Fibroblast of skin of right quadriceps (primary cell): ENCODE results near the gene TRIM71.

Experiments
- DNase-seq: peaks from one replicate; pipeline ENCODE4 v3.0.0-alpha.2; 2013

TRIM71 gene

DNA sequence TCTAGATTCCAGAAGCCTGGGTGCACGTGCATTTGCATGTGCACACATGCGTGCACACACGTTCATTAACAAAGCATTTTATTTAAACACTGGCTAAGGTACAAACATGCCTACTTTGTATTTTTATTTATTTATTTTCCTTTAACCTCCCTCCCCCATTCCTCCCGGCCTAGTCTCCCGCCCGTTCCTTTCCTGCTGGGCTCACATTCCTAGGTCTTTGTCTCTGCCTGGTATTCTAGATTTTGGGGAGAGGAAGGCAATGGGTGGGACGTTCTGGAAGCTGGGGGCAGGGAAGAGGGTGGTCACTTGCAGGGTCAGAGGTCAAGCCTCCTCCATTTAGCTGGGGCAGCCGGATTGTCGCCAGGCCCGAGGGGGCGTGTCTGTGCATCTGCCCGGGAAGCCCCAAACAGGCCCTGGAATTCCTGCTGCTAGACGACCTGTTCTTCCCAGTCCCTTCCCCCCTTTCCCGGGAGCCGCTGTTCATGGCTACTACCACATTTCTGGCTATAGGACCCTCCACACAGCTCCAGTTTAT, 51.8 kb downstream of the TRIM71 start:
- DNase-seq: no peak

DNA sequence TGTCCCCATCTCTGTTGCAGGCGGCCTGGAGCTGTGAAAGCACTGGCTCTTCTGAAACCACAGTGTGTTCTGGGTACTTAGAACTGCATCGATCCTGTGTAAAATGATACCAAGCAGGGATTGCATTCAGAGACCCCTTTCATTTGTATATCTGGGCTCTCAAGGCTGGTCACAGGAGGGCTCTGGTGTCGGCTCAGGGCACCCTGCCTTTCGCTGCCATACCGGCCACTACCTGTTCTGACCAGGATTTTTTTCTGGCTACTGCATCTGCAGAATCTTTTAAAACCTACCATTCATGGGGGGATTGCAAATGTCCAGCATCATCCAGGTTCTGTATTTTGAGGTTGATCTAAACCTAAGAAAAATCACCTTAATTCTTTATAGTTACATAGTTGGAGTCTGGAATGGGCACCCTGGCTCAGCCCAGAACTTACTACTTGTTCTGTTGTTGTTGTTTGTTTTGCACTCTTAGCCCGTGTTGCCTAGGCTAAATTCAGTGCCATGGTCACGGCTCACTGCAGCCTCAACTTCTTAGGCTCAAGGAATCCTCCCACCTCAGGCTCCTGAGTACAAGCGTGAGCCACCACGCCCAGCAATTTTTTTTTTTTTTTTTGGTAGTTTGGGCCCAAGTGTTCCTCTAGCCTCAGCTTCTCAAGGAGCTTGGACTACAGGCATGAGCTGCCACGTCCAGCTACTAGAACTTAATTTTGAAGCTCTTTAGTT, 52.7 kb downstream of the TRIM71 start:
- no peak for DNase-seq

DNA sequence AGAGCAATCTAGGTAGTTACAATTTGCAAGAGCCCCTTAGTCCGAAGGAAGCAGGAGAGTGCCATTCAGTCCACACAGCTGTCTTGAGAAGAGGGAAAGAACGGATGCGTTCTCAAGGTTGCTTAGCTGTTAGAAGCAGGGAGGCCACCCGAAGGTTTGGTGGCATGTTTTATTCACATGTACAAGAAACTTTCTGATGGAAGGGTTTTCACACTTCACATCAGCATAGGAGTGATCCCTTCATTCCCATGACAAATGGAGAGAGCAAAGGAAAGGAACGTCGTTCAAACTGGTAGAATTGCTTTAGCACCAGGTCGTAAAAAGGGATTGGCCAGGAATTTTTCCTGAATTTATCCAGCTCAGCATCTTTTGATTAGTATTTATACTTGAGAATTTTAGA, 53.5 kb downstream of the TRIM71 start:
- DNase-seq: no peak

DNA sequence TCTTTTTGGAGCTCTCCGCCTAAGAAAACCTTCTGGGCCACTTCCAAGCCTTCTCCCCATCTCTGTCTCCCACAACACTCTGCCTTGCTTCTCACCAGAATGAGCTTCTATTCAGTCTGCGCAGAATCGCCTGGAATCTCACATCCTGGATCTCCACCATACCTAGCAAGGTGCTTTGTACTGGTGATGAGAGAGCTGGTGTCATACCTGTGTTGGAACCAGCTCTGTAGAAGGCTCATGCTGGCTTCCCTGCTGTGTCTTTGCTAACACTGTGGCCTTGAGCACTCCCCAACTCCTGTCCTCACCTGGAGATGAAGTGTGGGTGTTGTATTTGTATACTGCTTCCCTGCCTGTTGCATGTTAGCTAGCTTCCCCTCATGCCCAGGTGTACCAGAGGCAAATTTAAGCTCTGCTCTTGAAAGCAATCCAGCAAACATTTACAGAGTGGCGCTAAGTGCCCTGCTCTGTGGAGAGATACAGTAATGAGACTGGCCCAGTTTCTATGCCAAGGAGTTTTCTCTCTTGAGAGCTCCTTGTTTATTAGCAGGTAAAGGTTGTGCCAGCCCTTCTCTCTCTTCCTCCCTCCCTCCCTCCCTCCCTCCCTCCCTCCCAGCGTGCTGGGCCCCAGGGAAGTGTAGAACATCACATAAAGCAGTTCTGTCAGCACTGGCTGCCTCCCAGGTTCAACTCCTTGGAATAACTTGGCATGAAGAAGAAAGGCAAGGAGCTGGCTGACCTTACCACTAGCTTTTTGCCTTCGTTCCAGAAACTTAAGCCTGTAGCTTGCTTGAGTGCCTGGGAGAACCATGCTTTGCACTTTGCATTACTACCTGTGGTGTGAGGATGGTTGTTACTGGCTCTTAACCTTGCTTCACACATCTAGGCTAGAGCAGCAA, 54.9 kb downstream of the TRIM71 start:
- DNase-seq: peak; percentile 46

DNA sequence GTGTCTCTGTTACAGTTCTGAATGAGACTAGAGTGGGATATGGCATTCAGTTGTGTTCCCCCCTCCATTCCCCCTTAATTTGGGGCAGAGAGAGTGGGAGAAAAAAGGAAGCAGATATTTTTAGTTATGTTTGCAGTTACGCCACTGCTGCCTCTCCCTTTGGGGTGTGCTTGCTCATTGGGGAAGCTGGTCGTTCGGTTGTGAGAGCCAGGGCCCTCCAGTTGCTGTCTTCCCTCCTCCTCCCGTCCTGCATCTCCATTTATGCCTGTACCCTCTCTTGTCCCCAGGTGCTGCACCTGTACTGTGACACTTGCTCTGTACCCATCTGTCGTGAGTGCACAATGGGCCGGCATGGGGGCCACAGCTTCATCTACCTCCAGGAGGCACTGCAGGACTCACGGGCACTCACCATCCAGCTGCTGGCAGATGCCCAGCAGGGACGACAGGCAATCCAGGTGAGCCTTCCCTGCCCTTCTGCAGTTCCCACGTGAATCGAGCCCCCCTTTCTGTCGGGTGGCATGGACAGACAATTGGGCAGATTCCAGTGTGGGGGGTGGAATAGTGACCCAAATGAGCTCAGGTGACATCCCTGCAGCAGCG, 55.8 kb downstream of the TRIM71 start:
- no peak for DNase-seq

DNA sequence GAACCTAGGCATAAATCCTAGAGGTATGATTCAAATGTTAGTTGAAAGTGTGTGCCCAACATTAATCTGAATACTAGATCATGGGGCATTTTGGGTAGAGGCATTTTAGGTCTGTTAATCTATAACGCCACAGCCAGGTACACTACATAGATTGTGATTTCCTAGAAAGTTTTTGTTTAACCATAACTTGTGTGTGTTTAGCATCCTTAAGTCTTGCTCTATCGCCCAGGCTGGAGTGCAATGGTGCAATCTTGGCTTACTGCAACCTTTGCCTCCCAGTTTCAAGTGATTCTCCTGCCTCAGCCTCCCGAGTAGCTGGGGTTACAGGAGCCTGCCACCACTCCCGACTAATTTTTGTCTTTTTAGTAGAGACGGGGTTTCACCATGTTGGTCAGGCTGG, 59.1 kb downstream of the TRIM71 start:
- no peak for DNase-seq

DNA sequence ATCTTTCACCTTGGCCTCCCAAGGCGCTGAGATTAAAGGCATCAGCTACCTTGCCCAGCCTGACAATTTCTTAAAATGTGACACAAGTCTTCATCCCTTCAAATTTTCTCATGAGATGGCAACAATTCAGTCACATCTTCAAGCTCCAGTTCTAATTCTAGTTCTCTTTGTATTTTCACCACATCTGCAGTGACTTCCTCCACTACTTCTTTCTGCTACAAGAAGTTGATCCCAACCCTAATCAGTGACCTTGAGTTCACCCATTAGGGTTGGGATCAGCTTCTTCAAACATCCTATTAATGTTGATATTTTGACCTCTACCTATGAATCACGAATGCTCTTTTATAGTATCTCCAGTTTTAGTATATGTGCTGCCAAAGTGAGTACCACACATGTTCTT, 59.8 kb downstream of the TRIM71 start:
- no peak for DNase-seq

DNA sequence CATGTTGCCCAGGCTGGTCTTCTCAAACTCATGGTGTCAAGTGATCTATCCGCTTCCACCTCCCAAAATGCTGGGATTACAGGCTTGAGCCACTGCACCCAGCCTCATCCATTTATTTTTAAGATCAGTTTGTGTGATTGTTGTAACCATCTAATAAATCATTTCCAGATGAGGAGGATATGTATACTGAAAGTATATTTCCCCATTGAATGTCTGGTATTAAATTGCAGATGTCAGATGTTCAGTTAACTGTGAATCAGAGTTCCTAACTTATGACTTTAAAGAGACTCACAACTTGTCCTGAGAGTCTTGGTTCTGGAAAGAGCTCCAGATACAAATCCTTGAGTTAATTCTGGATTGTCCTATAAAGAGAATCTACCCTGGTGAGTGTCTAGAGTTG, 62.4 kb downstream of the TRIM71 start:
- peak; percentile 14 for DNase-seq

DNA sequence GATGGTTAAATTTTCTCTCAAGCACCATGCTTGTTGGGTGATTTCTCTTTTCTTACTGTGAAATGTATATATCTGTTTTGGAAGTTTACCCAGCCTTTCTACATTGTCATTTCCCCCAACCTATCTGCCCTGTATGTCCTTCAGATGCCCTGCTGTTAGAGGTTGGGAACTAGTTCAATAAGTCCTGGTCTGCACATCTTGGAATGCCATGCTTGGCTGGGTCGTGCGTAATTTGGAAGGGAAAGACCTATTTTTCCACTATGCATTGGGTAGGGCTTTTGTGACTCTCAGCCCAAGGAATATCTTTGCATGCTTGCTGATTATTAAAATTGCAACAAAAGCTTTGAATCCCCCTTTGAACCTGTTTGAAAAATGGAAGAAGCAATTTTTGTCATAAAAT, 63.8 kb downstream of the TRIM71 start:
- no peak for DNase-seq

DNA sequence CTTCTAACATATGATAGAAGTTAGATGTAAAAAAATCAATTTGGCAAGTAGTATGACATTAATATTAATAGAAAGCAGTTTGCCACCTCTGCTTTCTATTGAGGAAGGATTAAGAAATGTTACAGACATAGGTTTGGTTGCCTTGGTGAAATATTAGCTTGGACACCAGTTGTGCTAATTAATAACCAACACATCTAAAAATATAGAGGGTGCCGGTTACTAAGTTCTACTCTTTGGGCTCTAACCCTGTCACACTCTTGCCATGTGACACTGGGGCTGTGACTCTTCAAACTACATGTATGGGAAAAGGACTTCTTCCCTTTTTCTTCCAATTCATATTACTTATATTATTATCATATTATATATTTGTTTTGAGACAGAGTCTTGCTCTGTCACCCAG, 64.4 kb downstream of the TRIM71 start:
- DNase-seq: no peak

DNA sequence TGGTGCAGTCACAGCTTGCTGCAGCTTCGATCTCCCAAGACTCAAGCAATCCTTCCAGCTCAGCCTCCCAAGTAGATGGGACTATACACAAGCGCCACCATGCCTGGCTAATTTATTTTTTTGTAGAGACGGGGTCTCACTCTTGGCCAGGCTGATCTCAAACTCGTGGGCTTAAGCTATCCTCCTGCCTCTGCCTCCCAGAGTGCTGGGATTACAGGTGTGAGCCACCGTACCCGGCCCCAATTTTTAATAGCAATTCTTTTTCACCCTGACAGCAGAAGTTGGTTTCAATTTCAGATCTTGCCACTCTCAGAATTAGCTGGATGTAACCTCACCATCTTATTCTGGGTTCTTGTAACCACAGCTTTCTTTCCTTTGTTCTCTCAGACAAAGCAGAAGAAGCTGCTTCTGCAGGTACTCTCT, 64.8 kb downstream of the TRIM71 start:
- DNase-seq: no peak

DNA sequence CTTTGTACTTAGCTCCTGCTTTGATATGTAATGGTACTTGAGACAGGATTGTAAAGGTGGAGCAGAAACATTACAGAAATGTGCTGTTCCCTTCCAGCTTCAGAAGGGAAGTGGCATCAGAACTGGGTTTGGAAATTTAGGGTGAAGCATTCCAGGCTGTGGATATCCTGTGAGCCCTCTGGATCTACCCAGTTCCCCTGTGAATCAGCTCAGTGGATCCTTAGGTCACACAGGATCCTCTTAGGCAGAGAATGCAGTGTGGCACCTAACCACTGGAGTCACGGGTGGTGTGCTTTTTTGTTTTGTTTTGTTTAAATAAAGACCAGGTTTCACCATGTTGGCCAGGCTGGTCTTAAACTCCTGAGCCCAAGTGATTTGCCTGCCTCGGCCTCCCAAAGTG, 66.0 kb downstream of the TRIM71 start:
- no peak for DNase-seq

DNA sequence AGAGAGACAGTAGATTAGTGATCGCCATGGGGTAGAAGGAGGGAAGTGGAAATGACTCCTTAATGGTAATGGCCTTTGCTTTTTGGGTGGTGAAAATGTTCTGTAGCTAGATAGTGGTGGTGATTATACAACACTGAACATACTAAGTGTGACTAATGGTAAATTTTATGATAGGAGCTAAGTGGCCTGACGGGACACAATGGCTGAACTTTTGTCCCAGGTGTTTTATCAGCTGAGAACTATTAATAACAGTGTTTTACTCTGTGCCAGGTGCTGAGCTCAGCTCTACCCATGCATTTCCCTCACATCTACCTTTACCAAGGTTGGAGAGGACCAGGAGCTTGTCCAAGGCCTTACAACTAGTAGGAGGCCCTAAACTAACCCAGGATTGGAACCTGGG, 66.8 kb downstream of the TRIM71 start:
- no peak for DNase-seq

DNA sequence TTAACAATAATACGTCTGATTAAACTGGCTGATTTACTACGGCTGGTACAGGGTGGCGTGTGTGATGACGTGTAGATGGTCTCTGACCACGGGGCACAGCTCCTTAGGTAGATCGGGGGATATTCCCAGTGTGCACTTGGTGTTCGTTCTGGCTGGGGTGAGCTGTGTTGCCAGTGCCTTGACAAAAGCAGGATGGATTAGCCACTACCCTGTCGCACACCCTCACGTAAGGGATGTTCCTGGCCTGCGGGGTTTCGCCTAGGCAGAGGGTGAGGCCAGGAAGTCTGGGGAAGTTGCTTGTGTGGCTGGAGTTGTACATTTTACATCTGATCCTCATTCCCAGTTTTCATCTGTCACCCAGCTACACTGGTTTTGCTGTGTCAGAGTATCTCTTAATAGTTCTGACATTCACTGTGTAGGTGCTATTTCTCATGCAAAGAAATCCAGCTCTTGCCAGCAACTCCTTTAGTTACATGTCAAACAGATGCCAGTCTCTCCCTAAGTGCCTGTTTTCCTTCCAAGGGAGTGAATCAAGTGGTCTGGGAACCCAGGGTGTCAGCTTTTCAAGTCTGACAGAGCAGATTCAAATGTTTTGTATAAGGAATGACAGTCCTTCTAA, 67.6 kb downstream of the TRIM71 start:
- no peak for DNase-seq

DNA sequence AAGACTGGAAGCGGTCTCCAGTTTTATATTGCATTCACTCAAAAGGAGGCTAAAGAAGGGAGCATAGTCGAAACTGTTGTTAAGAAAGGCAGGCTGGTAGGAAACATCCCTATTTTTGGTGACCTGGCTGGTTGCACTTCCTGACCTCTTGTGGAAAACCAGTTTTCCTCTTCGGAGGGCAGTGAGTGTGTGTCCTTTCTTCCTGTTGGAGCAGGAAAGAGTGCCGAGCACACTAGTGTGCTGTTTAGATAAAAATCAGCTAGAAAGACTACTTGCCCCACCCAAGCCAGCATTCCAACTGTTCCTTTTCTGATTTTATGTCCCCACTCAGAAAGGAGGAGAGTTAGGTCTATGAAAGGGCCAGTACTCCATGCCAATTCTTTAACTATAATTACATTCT, 68.5 kb downstream of the TRIM71 start:
- DNase-seq: no peak

DNA sequence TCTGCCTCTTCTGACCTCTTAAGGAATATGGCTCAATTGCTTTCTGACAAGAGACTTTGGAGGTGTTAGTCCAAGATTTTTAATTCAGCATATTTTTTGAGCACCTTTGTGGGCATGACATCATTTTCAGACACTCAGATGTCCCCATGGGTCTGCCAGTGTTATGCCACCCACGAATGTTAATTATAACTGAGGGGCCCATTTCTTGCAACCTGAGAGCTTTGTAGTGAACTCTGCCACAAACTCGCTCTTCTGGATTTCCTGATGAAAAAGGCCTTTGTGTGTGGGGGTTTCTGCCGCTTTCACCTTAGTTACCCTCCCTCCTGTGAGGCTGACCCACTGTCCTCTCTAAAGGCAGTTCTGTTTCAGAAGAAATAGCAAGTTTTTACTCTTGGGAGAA, 69.1 kb downstream of the TRIM71 start:
- DNase-seq: no peak

DNA sequence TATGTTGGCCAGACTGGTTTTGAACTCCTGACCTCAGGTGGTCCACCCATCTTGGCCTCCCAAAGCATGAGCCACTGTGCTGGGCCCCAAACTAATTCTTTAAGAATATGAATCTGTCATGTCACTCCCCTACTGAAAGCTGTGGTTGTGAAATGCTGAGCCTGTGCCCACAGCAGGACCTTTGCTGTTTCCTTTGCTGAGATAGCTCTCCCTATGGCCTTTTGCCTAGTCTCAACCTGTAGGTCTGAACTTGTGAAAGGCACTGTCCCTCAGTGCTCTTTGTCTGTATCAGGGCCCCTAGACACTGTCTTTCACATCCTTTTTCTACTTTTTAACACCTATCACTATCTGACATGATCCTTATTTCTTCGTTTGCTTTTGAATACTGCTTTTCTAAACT, 70.9 kb downstream of the TRIM71 start:
- DNase-seq: no peak

DNA sequence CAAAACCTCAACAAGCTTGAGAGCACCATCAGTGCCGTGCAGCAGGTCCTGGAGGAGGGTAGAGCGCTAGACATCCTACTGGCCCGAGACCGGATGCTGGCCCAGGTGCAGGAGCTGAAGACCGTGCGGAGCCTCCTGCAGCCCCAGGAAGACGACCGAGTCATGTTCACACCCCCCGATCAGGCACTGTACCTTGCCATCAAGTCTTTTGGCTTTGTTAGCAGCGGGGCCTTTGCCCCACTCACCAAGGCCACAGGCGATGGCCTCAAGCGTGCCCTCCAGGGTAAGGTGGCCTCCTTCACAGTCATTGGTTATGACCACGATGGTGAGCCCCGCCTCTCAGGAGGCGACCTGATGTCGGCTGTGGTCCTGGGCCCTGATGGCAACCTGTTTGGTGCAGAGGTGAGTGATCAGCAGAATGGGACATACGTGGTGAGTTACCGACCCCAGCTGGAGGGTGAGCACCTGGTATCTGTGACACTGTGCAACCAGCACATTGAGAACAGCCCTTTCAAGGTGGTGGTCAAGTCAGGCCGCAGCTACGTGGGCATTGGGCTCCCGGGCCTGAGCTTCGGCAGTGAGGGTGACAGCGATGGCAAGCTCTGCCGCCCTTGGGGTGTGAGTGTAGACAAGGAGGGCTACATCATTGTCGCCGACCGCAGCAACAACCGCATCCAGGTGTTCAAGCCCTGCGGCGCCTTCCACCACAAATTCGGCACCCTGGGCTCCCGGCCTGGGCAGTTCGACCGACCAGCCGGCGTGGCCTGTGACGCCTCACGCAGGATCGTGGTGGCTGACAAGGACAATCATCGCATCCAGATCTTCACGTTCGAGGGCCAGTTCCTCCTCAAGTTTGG, 72.9 kb downstream of the TRIM71 start:
- DNase-seq: no peak

DNA sequence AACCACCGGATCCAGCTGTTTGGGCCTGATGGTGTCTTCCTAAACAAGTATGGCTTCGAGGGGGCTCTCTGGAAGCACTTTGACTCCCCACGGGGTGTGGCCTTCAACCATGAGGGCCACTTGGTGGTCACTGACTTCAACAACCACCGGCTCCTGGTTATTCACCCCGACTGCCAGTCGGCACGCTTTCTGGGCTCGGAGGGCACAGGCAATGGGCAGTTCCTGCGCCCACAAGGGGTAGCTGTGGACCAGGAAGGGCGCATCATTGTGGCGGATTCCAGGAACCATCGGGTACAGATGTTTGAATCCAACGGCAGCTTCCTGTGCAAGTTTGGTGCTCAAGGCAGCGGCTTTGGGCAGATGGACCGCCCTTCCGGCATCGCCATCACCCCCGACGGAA, 73.6 kb downstream of the TRIM71 start:
- DNase-seq: no peak

DNA sequence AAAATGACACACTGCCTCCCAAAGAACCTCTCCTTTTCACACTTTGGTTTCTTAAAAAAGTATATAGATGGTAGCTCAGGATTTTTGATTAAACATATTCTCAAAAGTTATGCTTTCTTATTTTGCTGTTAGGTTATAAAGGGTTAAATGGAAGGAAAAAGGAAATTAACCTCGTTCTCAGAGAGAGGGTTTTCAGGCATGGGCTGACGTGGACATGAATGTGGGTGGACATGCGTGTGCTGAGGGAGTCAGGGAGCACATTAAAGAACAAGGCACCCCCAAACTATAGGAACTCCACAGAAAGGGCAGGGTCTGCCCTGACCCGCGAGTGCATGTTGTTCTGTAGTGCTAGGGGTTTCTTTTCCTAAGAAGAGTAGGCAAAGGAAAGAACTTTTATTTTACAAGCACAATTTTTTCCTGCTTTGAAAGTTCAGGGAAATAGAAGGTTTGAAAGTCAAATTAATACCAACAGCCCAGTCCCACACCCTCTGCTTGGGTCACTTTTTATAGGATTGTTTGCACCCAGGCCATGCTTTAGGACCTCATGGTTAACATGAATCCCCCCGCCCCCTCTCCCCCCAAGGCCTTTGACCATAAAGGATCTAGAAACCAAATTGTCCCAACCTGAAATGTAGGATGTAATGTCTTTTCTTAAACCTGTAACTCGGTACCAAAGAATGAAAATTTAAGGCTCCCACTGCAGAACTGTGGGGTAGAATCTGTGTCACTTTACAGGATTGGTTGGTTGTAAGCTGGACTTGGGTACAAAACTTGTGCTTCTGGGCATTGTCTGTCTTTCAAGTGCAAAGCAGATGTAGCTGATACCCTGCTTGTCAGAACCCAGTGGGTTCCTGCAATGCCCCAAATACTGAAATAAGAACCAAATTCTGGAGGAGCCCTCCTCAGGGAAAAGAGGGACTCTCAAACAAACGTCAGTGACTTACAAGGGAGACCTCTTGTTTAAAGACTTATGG, 75.1 kb downstream of the TRIM71 start:
- no peak for DNase-seq

DNA sequence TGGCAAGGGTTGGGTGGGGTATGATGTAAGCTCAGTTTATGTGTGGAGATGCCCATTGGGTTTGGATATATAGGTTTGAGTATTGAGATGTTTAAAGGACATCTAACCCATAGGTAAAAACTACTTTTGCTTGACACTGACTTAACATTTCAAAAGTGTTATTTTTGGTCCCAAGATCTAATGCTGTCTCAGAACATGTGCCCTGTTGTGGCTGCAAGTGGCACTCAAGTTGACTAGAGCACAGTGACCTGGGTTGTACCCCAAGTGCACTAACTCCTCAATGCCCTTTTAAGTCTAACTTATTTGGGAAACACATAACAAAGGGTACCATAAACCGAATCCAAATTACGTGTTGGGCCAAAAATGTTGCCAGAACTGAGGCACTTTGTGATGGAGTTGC, 77.2 kb downstream of the TRIM71 start:
- no peak for DNase-seq
